HepG2 (cell line): Measurements from ENCODE around the gene CYTH1. TPM values are rescaled to one million over a fixed set of nuclear protein-coding genes. Genes with fewer than 3 reads are reported as not detected.

ENCODE experiments used
- ATAC-seq: fragments of 200-7000 bp; cut with Tn5 transposase; 3 replicates; pipeline ENCODE4 v1.9.1; 2020; ENCODE audit warnings: mild to moderate bottlenecking, moderate library complexity
- BruUV-seq: library from RNA; stranded (reverse); fragments of 400-500 nt; replicated peaks from 2 replicates; lab custom pipeline; 2021; lab: Mats Ljungman, UMichigan
- CTCF ChIA-PET: fragments of 300-600 bp; formaldehyde crosslinking; extraction: SDS; loops from one replicate; lab custom pipeline; 2021; ENCODE audit warnings: low total read pairs, inconsistent platforms, low intra/inter-chr PET ratio; lab: Yijun Ruan, JAX
- POLR2A ChIA-PET: fragments of 350-600 bp; sonication (Branson Sonifier 250); formaldehyde crosslinking; loops from one replicate; lab custom pipeline; 2020; ENCODE audit warnings: antibody characterized with exemption, inconsistent platforms; lab: Yijun Ruan, JAX
- DNase-seq: peaks from one replicate; pipeline ENCODE4 v3.0.0-alpha.2; 2015; ENCODE audit warnings: low spot score
- FAIRE-seq: peaks from 3 replicates; lab custom pipeline; 2011; peaks lifted over from hg19 to GRCh38; lab: Jason Lieb, UNC
- H2AFZ ChIP-seq: one replicate; pipeline ENCODE4 v1.6.1; 2011; ENCODE audit warnings: low read length, inconsistent platforms
- H3K27ac ChIP-seq: fragments of 300-600 bp; 3 replicates; pipeline ENCODE4 v1.8.0; 2011; ENCODE audit warnings: mixed run types, mild to moderate bottlenecking, mixed read lengths, low read length, inconsistent platforms; ENCODE audit not compliant: insufficient read depth; ENCODE audit errors: extremely low read length
- H3K27me3 ChIP-seq, 2 experiments: fragments of 200-600 bp in 1 of 2; 2 replicates in 1 of 2; 3 replicates in 1 of 2; pipeline versions ENCODE4 v1.6.0 to v1.8.0; 2011; ENCODE audit warnings: low read length in 2 of 2, mild to moderate bottlenecking in 2 of 2, moderate library complexity in 2 of 2, inconsistent platforms in 1 of 2; ENCODE audit not compliant: insufficient read depth in 2 of 2, control insufficient read depth in 1 of 2
- H3K36me3 ChIP-seq, 2 experiments: fragments of 200-600 bp in 1 of 2; replicated peaks in 1 of 2; 2 replicates in 1 of 2; 3 replicates in 1 of 2; pipeline versions ENCODE4 v1.5.1 to v1.8.0; 2011; ENCODE audit warnings: low read length in 2 of 2, inconsistent platforms in 1 of 2; ENCODE audit not compliant: insufficient read depth in 2 of 2, control insufficient read depth in 1 of 2
- H3K4me1 ChIP-seq: 2 replicates; pipeline ENCODE4 v1.5.1; 2012; ENCODE audit warnings: low read length, inconsistent platforms; ENCODE audit not compliant: insufficient read depth
- H3K4me2 ChIP-seq: 2 replicates; pipeline ENCODE4 v1.6.0; 2011; ENCODE audit warnings: low read depth, low read length, inconsistent platforms
- H3K4me3 ChIP-seq, 3 experiments: fragments of 200-600 bp in 1 of 3; sonication (generic), shearing (Covaris generic) in 1 of 3; replicated peaks in 1 of 3; 2 replicates each; pipeline ENCODE4 v1.5.1; 2011 to 2016; ENCODE audit warnings: low read length in 3 of 3, inconsistent platforms in 2 of 3, low read depth in 2 of 3, mild to moderate bottlenecking in 2 of 3, control low read depth in 1 of 3, mixed read lengths in 1 of 3; ENCODE audit not compliant: insufficient read depth in 1 of 3
- H3K79me2 ChIP-seq: one replicate; pipeline ENCODE4 v1.6.1; 2011; ENCODE audit warnings: low read length, inconsistent platforms; ENCODE audit not compliant: insufficient read depth
- H3K9ac ChIP-seq: 2 replicates; pipeline ENCODE4 v1.6.0; 2011; ENCODE audit warnings: mild to moderate bottlenecking, low read depth, low read length, inconsistent platforms; ENCODE audit not compliant: insufficient read depth
- H3K9me3 ChIP-seq: 2 replicates; pipeline ENCODE4 v1.5.1; 2012; ENCODE audit warnings: mild to moderate bottlenecking, low read length
- H4K20me1 ChIP-seq: 2 replicates; pipeline ENCODE4 v1.6.0; 2011; ENCODE audit warnings: inconsistent platforms, mild to moderate bottlenecking, low read length, moderate library complexity; ENCODE audit not compliant: insufficient read depth
- CENPT ChIP-seq: sonication (generic); formaldehyde crosslinking; IDR thresholded peaks from 2 replicates; pipeline ENCODE4 v1.8.0; 2022; ENCODE audit warnings: low read depth, mild to moderate bottlenecking, moderate library complexity, missing genetic modification reagents
- FOXK2 ChIP-seq: fragments of 450-650 bp; IDR thresholded peaks from 2 replicates; pipeline ENCODE4 v1.6.1; 2016
- HNF1A ChIP-seq, 2 experiments: sonication (generic) in 1 of 2; formaldehyde crosslinking in 1 of 2; IDR thresholded peaks; 2 replicates each; pipeline versions ENCODE4 v1.4.0 to v1.6.1; 2016 to 2020; ENCODE audit warnings: borderline replicate concordance in 1 of 2, low read depth in 1 of 2, mild to moderate bottlenecking in 1 of 2, missing genetic modification reagents in 1 of 2
- TP53 ChIP-seq: sonication (generic); formaldehyde crosslinking; conservative IDR thresholded peaks from 2 replicates; pipeline ENCODE4 v1.4.0; 2020; ENCODE audit warnings: missing genetic modification reagents
- ZNF276 ChIP-seq: sonication (generic); formaldehyde crosslinking; IDR thresholded peaks from 2 replicates; pipeline ENCODE4 v1.4.0; 2020; ENCODE audit warnings: mild to moderate bottlenecking, low read depth, missing genetic modification reagents
- ZNF839 ChIP-seq: sonication (generic); formaldehyde crosslinking; IDR thresholded peaks from 2 replicates; pipeline ENCODE4 v1.4.0; 2020; ENCODE audit warnings: missing genetic modification reagents, mild to moderate bottlenecking, borderline replicate concordance
- ZNF891 ChIP-seq: sonication (generic); formaldehyde crosslinking; IDR thresholded peaks from 2 replicates; pipeline ENCODE4 v1.5.0; 2020; ENCODE audit warnings: mild to moderate bottlenecking, missing genetic modification reagents
- WGBS: methylation state at CpG from one replicate; pipeline ENCODE4 v1.1.6; 2017; ENCODE audit warnings: low lambda C conversion rate; 5-methylcytosine and 5-hydroxymethylcytosine counted together
- in situ Hi-C: cut with HindIII; loops from 2 replicates; pipeline ENCODE4 v1.10.0; 2017; ENCODE audit warnings: low pct_unique_long_range_greater_than_20kb; ENCODE audit not compliant: extremely low pct_ligation_motif_present
- intact Hi-C: fragments of 100-400 bp; cut with micrococcal nuclease; formaldehyde crosslinking; loops from one replicate; pipeline ENCODE4 v1.10.0; 2022; ENCODE audit not compliant: unreplicated experiment
- polyA plus RNA-seq, 8 experiments: library from polyadenylated mRNA; depleted of rRNA in 3 of 8; stranded (reverse) in 7 of 8; unstranded in 1 of 8; fragments of >200 nt; fragmentation: Illumina TruSeq in 4 of 8; extraction: Trizol in 4 of 8; gene quantifications; 2 replicates each; pipeline versions ENCODE4 v1.2.1 to v1.2.3, GENCODE V29; 2011 to 2016; ENCODE audit warnings: low read depth in 4 of 8, missing spikeins in 1 of 8, mixed read lengths in 1 of 8; ENCODE audit not compliant: insufficient read depth in 1 of 8
- total RNA-seq, 5 experiments: library from RNA; depleted of rRNA; stranded (reverse); fragments of >200 nt; fragmentation: Illumina TruSeq; extraction: Trizol; gene quantifications; 2 replicates each; pipeline ENCODE4 v1.2.3, GENCODE V29; 2016; ENCODE audit warnings: low read depth in 1 of 5
- TF ChIP-seq, protein P1 (sequence below), 2 experiments: IDR thresholded peaks; 2 replicates each; pipeline ENCODE4 v1.6.1; 2011 to 2012; ENCODE audit warnings: low read length in 2 of 2, borderline replicate concordance in 1 of 2, low read depth in 1 of 2, mild to moderate bottlenecking in 1 of 2, moderate library complexity in 1 of 2
- TF ChIP-seq, protein P2 (sequence below): sonication (generic); formaldehyde crosslinking; IDR thresholded peaks from 2 replicates; pipeline ENCODE4 v1.9.0; 2022; ENCODE audit warnings: low read depth, missing genetic modification reagents

Gene CYTH1
- total and polyA plus RNA-seq, 2 of the 13 experiments (the other 11 are each of a cell fraction or from before 2014, with no cell fraction given): 20.1 to 48.9 TPM

DNA sequence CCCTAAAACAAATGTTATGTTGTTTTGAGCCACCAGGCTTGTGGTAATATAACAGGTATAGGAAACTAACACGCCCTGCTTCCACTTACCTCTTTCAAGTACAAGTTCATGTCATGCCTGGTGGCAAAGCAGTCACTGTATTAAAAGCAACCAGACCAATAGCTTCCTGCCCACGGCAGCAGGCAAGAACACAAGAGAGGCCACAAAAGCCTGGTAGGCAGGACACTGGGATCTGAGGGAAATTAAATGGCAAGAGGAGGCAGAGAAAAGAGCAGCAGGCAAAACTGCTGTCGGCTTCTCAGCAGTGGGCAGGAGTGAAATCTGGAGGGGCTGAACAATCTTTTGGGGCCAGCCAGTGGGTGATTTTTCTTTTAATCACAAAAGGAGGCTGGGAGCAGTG lies 2.2 kb downstream of the CYTH1 start:
- 59% methylated on average over 3 of the region's 3 CpGs for WGBS
- Histone ChIP-seq H3K4me3 (peak overlapping the region in 1 of 3 experiments; percentile 98; a peak in 2 of 6 replicates), H3K36me3 (no peaks in the 10 kb centered on the region), H3K27me3 (no peaks in the 10 kb centered on the region; a peak in 1 of 5 replicates), H3K4me2 (peak overlapping the region; percentile 81), H4K20me1 (peaks cover 20% of the 10 kb centered on the region), H3K4me1 (peaks cover 53% of the 10 kb centered on the region), H3K9me3 (no peaks in the 10 kb centered on the region), H3K9ac (peak overlapping the region; percentile 8; the same call in 1 of the 2 replicates), H2AFZ (no peak overlapping the region), H3K27ac (peak overlapping the region; percentile 43), H3K79me2 (peaks cover 53% of the 10 kb centered on the region)
- CTCF ChIA-PET: no interaction called here
- POLR2A ChIA-PET: interaction anchor here (0.9 kb wide), 1 partner anchor 33 kb away, joined by 3 read pairs; no protein-coding TSS in a partner anchor
- BruUV-seq: no TSS peak
- FAIRE-seq (no peak), ATAC-seq (no peak), DNase-seq (no peak)
- intact Hi-C loops: loop anchor here (5.0 kb wide), 1 partner anchor 33 kb away; no protein-coding TSS in a partner anchor
- in situ Hi-C loops: no loop called here
- TF ChIP-seq, protein P1, sequence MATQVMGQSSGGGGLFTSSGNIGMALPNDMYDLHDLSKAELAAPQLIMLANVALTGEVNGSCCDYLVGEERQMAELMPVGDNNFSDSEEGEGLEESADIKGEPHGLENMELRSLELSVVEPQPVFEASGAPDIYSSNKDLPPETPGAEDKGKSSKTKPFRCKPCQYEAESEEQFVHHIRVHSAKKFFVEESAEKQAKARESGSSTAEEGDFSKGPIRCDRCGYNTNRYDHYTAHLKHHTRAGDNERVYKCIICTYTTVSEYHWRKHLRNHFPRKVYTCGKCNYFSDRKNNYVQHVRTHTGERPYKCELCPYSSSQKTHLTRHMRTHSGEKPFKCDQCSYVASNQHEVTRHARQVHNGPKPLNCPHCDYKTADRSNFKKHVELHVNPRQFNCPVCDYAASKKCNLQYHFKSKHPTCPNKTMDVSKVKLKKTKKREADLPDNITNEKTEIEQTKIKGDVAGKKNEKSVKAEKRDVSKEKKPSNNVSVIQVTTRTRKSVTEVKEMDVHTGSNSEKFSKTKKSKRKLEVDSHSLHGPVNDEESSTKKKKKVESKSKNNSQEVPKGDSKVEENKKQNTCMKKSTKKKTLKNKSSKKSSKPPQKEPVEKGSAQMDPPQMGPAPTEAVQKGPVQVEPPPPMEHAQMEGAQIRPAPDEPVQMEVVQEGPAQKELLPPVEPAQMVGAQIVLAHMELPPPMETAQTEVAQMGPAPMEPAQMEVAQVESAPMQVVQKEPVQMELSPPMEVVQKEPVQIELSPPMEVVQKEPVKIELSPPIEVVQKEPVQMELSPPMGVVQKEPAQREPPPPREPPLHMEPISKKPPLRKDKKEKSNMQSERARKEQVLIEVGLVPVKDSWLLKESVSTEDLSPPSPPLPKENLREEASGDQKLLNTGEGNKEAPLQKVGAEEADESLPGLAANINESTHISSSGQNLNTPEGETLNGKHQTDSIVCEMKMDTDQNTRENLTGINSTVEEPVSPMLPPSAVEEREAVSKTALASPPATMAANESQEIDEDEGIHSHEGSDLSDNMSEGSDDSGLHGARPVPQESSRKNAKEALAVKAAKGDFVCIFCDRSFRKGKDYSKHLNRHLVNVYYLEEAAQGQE (IDR thresholded peaks at IDR 0.05; ENCODE audit: borderline replicate concordance in 1 of 2, low read depth in 1 of 2, low read length in 2 of 2): no peak
- no peak for TF ChIP-seq FOXK2
- TF ChIP-seq TP53 (CRISPR knock-in tag): no peak
- no peak for TF ChIP-seq CENPT (CRISPR knock-in tag)
- TF ChIP-seq ZNF839 (CRISPR knock-in tag): 0 out of 2 replicates have a peak, but pooled peaks have one; percentile 36
- TF ChIP-seq, protein P2, sequence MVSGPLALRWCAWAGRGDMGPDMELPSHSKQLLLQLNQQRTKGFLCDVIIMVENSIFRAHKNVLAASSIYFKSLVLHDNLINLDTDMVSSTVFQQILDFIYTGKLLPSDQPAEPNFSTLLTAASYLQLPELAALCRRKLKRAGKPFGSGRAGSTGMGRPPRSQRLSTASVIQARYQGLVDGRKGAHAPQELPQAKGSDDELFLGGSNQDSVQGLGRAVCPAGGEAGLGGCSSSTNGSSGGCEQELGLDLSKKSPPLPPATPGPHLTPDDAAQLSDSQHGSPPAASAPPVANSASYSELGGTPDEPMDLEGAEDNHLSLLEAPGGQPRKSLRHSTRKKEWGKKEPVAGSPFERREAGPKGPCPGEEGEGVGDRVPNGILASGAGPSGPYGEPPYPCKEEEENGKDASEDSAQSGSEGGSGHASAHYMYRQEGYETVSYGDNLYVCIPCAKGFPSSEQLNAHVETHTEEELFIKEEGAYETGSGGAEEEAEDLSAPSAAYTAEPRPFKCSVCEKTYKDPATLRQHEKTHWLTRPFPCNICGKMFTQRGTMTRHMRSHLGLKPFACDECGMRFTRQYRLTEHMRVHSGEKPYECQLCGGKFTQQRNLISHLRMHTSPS (CRISPR knock-in tag): no peak
- TF ChIP-seq ZNF276 (CRISPR knock-in tag): no peak
- TF ChIP-seq HNF1A (IDR thresholded peaks at IDR 0.05; ENCODE audit: low read depth): no peak
- TF ChIP-seq HNF1A (CRISPR knock-in tag; IDR thresholded peaks at IDR 0.05; ENCODE audit: borderline replicate concordance): no peak
- TF ChIP-seq ZNF891 (CRISPR knock-in tag): peak; percentile 28; the same call in 1 of the 2 replicates
